ENCODE measurements around the gene FUT9. TPM values are rescaled to one million over a fixed set of nuclear protein-coding genes. Genes with fewer than 3 reads are reported as not detected.

The FUT9 gene
- total RNA-seq, 1 experiment from 2014 or later, result not detected

DNA sequence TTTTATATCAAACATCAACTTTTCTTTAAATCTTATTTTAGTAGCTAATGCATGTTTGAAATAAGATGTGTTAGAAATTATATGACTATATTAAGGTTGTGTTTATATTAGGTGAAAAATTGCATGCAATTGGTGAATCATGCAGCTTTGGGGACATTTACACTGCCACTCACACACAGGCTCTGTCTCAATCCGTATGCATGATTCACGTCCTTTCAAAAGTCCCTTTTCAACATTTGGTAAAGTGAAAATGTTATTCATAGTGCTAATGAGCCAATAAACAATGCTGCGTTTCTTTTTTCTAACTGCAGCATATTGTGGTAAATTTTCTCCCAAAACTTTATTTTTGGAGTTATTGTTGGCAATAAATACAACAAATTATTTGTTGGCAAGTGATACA is 198.0 kb downstream of the FUT9 start:
- H3K36me3 Mint-ChIP-seq (ENCODE audit: insufficient read depth, unreplicated experiment), result no peaks in the 10 kb centered on the region
- H3K27ac Mint-ChIP-seq (ENCODE audit: low read depth, unreplicated experiment), result no peak overlapping the region
- intact Hi-C loops (cut with micrococcal nuclease), result no loop called here
- no peak for DNase-seq (ENCODE audit: unreplicated experiment)
- no TSS peak for BruUV-seq (replicated peaks)
- H3K27me3 Mint-ChIP-seq (ENCODE audit: insufficient read depth, unreplicated experiment), result no peaks in the 10 kb centered on the region
- TF ChIP-seq, protein P1, sequence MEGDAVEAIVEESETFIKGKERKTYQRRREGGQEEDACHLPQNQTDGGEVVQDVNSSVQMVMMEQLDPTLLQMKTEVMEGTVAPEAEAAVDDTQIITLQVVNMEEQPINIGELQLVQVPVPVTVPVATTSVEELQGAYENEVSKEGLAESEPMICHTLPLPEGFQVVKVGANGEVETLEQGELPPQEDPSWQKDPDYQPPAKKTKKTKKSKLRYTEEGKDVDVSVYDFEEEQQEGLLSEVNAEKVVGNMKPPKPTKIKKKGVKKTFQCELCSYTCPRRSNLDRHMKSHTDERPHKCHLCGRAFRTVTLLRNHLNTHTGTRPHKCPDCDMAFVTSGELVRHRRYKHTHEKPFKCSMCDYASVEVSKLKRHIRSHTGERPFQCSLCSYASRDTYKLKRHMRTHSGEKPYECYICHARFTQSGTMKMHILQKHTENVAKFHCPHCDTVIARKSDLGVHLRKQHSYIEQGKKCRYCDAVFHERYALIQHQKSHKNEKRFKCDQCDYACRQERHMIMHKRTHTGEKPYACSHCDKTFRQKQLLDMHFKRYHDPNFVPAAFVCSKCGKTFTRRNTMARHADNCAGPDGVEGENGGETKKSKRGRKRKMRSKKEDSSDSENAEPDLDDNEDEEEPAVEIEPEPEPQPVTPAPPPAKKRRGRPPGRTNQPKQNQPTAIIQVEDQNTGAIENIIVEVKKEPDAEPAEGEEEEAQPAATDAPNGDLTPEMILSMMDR (IDR thresholded peaks at IDR 0.05; ENCODE audit: unreplicated experiment), result no peak
- no peaks in the 10 kb centered on the region for H3K9me3 Mint-ChIP-seq (ENCODE audit: unreplicated experiment)
- H3K4me1 Mint-ChIP-seq (ENCODE audit: insufficient read depth, unreplicated experiment), result no peaks in the 10 kb centered on the region
- ChIA-PET POLR2A (no interaction called here), CTCF (no interaction called here)
- no peak overlapping the region for H3K4me3 Mint-ChIP-seq (ENCODE audit: unreplicated experiment)

DNA sequence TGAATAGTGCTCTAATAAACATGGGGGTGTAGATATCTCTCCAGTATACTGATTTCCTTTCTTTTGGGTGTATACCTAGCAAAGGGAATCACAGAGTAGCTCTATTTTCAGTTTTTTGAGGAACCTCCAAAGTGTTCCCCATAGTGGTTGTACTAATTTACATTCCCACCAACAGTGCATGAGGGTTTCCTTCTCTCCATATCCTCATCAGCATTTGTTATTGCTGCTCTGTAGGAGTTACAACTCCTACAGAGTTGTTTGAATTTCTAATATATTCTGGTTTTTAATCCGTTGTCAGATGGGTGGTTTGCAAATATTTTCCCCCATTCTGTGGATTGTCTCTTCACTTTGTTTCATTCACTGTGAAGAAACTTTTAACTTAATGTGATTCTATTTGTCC is 207.9 kb downstream of the FUT9 start:
- POLR2A ChIA-PET, result no interaction called here
- no peaks in the 10 kb centered on the region for H3K4me1 Mint-ChIP-seq (ENCODE audit: insufficient read depth, unreplicated experiment)
- BruUV-seq (replicated peaks), result no TSS peak
- no peaks in the 10 kb centered on the region for H3K9me3 Mint-ChIP-seq (ENCODE audit: unreplicated experiment)
- CTCF ChIA-PET, result no interaction called here
- peaks cover 25% of the 10 kb centered on the region for H3K27me3 Mint-ChIP-seq (ENCODE audit: insufficient read depth, unreplicated experiment)
- intact Hi-C loops (cut with micrococcal nuclease), result no loop called here
- H3K27ac Mint-ChIP-seq (ENCODE audit: low read depth, unreplicated experiment), result no peak overlapping the region
- TF ChIP-seq, protein P1 (IDR thresholded peaks at IDR 0.05; ENCODE audit: unreplicated experiment), result no peak
- no peaks in the 10 kb centered on the region for H3K36me3 Mint-ChIP-seq (ENCODE audit: insufficient read depth, unreplicated experiment)
- DNase-seq (ENCODE audit: unreplicated experiment), result no peak
- no peak overlapping the region for H3K4me3 Mint-ChIP-seq (ENCODE audit: unreplicated experiment)

DNA sequence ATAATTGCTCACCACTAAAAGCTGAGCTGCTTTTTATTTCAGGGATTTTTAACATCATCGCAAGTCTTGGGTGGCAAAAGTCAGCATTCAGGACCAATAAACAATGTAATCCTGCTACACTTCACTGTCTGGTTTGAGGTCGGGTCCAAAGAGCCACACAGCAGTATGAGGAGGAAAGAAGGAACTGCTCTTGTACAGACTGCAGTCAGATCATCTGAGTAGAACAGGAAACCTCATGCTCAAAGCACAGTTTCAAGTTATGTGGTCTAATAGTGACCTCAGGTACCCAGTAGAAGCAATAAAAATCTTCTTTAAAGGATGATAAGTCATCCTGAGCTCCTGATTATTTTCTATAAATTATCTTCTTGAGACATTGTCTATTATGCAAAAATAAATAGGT is 211.4 kb downstream of the FUT9 start:
- POLR2A ChIA-PET, result no interaction called here

DNA sequence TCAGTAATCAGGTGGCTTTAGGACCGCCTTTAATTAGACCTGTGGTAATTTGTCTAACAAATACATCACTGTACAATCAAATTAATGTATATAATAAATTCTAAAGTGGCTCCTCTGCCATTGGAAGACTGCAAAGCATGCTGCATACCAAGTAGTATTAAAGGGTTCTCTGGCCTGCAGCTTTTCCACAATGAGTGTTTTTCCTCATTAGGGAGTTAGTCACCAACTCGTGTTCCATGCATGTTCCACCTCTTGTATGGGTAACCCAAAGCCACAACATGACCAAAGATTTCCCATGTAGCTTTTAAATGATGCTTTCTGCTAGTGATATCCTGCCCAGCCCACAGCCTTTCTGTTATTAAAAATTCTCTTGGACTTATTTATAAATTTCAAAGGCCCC is 218.7 kb downstream of the FUT9 start:
- intact Hi-C loops (cut with micrococcal nuclease), result no loop called here
- Mint-ChIP-seq H3K9me3 (ENCODE audit: unreplicated experiment) (no peaks in the 10 kb centered on the region), H3K27me3 (ENCODE audit: insufficient read depth, unreplicated experiment) (peaks cover 33% of the 10 kb centered on the region), H3K4me3 (ENCODE audit: unreplicated experiment) (no peak overlapping the region), H3K36me3 (ENCODE audit: insufficient read depth, unreplicated experiment) (no peaks in the 10 kb centered on the region), H3K27ac (ENCODE audit: low read depth, unreplicated experiment) (no peak overlapping the region), H3K4me1 (ENCODE audit: insufficient read depth, unreplicated experiment) (no peaks in the 10 kb centered on the region)
- CTCF ChIA-PET, result interaction anchor here (0.6 kb wide), 1 partner anchor 166 kb away, joined by 5 read pairs; no protein-coding TSS in a partner anchor
- TF ChIP-seq, protein P1 (IDR thresholded peaks at IDR 0.05; ENCODE audit: unreplicated experiment), result no peak
- no TSS peak for BruUV-seq (replicated peaks)
- no peak for DNase-seq (ENCODE audit: unreplicated experiment)
- POLR2A ChIA-PET, result no interaction called here

More for the DNA sequence above, 211.4 kb downstream of the FUT9 start:
- H3K27me3 Mint-ChIP-seq (ENCODE audit: insufficient read depth, unreplicated experiment), result peaks cover 38% of the 10 kb centered on the region
- intact Hi-C loops (cut with micrococcal nuclease), result no loop called here
- TF ChIP-seq, protein P1 (IDR thresholded peaks at IDR 0.05; ENCODE audit: unreplicated experiment), result no peak
- DNase-seq (ENCODE audit: unreplicated experiment), result no peak
- H3K4me3 Mint-ChIP-seq (ENCODE audit: unreplicated experiment), result no peak overlapping the region
- H3K9me3 Mint-ChIP-seq (ENCODE audit: unreplicated experiment), result no peaks in the 10 kb centered on the region
- CTCF ChIA-PET, result interaction anchor here (0.9 kb wide), 1 partner anchor 10 kb away, joined by 3 read pairs; no protein-coding TSS in a partner anchor
- BruUV-seq (replicated peaks), result no TSS peak
- H3K36me3 Mint-ChIP-seq (ENCODE audit: insufficient read depth, unreplicated experiment), result no peaks in the 10 kb centered on the region
- no peaks in the 10 kb centered on the region for H3K4me1 Mint-ChIP-seq (ENCODE audit: insufficient read depth, unreplicated experiment)
- H3K27ac Mint-ChIP-seq (ENCODE audit: low read depth, unreplicated experiment), result no peak overlapping the region
